Stimulated activated naive B cell treated with anti-CD40 and anti-IgM and Interleukin-4, amounts not matched to agents 10 μg/mL and 1 μg/mL and 100 μg/mL, for 72 hours (primary cell): ENCODE measurements around the gene KIAA1217.
"Not testable (repeated sequence)": the region's sequence is repeated elsewhere in the genome, so short reads cannot be mapped to it uniquely, and the experiment has no call there.

Experiments
- ATAC-seq, 2 donors: fragments of 150-1000 bp; cut with Tn5 transposase; replicated peaks; 2 replicates each; pipeline ENCODE4 v1.10.0; 2021; ENCODE audit warnings: moderate library complexity in 1 of 2
- DNase-seq: peaks from one replicate; pipeline ENCODE4 v3.0.0; 2021
- H3K27ac Mint-ChIP-seq: one replicate; pipeline ENCODE4 v1.8.0; 2022; ENCODE audit warnings: mild to moderate bottlenecking, mixed read lengths
- H3K27me3 Mint-ChIP-seq, 2 donors: one replicate each; pipeline ENCODE4 v1.8.0; 2022; ENCODE audit warnings: mixed read lengths in 2 of 2
- H3K36me3 Mint-ChIP-seq, 2 donors: one replicate each; pipeline ENCODE4 v1.8.0; 2022; ENCODE audit warnings: mixed read lengths in 2 of 2, mild to moderate bottlenecking in 1 of 2
- H3K4me1 Mint-ChIP-seq, 2 donors: one replicate each; pipeline ENCODE4 v1.8.0; 2022; ENCODE audit warnings: mixed read lengths in 2 of 2, mild to moderate bottlenecking in 1 of 2
- H3K4me3 Mint-ChIP-seq, 2 donors: one replicate each; pipeline ENCODE4 v1.8.0; 2022; ENCODE audit warnings: mild to moderate bottlenecking in 2 of 2, mixed read lengths in 2 of 2, moderate library complexity in 1 of 2
- H3K9me3 Mint-ChIP-seq, 2 donors: one replicate each; pipeline ENCODE4 v1.8.0; 2022; ENCODE audit warnings: mixed read lengths in 2 of 2, mild to moderate bottlenecking in 1 of 2

The KIAA1217 gene

DNA sequence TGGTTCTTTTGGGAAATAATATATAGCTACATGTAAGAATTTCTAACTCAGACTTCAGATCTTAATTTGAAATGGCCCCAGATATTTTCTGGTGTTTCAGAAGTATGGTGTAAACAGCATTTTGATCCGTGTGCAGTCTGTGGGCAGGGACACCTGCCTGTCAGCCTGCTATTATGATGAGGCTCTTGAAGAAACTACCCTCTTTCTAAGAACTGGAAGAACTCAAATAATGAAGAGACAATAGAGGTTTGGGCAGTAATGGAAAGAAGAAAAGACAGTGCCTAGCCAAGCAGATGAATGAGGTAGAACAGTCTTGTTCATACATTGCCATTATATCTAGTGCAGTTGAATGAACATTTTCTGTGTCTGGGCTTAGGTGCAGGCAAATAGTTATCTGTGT, 258.2 kb downstream of the KIAA1217 start:
- Mint-ChIP-seq H3K36me3 (no peaks in the 10 kb centered on the region), H3K4me1 (peaks cover 0 to 2% of the 10 kb centered on the region in 2 donors), H3K4me3 (no peak overlapping the region), H3K27ac (no peak overlapping the region), H3K27me3 (no peaks in the 10 kb centered on the region), H3K9me3 (no peaks in the 10 kb centered on the region)
- ATAC-seq (no peak), DNase-seq (no peak)

DNA sequence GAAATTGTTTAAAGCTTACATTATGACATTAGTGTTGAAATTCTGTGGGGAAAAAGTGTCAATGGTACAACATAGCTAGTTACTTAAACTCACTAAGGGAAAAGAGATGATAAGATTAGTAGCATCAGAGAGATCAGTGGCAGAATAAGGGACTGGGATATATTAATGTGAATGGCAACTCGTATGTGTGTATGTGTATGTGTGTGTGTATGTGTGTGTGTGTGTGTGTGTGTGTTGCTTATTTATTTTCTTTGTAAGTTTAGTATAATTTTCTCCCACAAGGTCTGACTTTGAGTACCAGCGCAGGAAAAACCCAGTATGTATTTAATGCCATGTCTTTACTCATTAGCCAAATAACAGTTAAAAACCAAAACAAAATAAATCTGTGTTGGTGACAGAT, 258.7 kb downstream of the KIAA1217 start:
- Mint-ChIP-seq H3K27ac (no peak overlapping the region), H3K4me1 (peaks cover 0 to 2% of the 10 kb centered on the region in 2 donors), H3K9me3 (no peaks in the 10 kb centered on the region), H3K36me3 (no peaks in the 10 kb centered on the region), H3K27me3 (peaks cover 0 to under 1% of the 10 kb centered on the region in 2 donors), H3K4me3 (no peak overlapping the region)
- DNase-seq = no peak
- ATAC-seq = no peak

DNA sequence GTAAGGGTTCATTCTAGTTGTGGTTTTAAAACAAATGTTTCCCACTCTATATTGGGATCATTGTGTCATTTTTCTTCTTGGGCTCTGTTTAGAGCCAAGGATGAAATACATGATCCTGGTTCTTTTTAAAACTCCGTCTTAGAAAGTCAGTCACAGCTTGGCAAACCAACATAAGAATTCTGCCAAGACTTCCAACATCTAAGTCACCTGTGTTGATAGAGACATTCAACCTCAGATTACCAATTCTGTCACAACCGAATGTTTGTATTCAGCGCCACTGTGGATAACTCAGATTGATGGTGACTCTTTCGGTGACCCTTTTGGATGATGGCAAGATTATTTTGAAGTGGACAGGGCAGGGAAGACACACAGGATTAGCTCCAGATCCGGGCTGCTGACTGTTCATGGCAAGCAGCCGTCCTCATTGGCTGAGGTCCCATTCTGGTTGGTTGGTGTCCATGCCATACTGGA, 259.4 kb downstream of the KIAA1217 start:
- DNase-seq = no peak
- no peak overlapping the region for H3K4me3 Mint-ChIP-seq
- H3K27me3 Mint-ChIP-seq = peaks cover 0 to 7% of the 10 kb centered on the region in 2 donors
- H3K9me3 Mint-ChIP-seq = peaks cover 0 to 7% of the 10 kb centered on the region in 2 donors
- H3K36me3 Mint-ChIP-seq = no peaks in the 10 kb centered on the region
- peaks cover 0 to 2% of the 10 kb centered on the region in 2 donors for H3K4me1 Mint-ChIP-seq
- no peak for ATAC-seq
- H3K27ac Mint-ChIP-seq = no peak overlapping the region

DNA sequence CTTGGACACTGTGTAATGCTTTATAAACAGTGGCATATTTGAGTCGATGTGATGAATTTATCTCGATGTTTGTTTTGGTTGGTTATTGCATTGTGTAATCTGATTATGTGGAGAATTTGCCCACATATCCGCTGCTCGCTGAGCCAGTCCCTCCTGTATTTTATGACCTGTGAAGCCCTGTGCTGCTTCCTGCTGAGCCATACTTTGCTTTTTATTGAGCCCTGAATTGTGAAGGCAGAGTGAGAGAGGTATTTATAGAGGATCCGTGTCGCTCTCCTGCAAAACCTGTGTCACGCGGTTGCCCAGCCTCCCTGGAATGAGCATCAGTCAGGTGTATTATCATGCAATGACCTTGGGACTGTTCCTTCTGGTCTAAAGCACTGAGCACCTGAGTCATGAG, 261.1 kb downstream of the KIAA1217 start:
- Mint-ChIP-seq H3K4me3 (no peak overlapping the region), H3K36me3 (no peaks in the 10 kb centered on the region), H3K4me1 (no peaks in the 10 kb centered on the region), H3K27ac (no peak overlapping the region), H3K27me3 (peaks cover 0 to 7% of the 10 kb centered on the region in 2 donors), H3K9me3 (peaks cover 0 to 7% of the 10 kb centered on the region in 2 donors)
- DNase-seq = no peak
- no peak for ATAC-seq

DNA sequence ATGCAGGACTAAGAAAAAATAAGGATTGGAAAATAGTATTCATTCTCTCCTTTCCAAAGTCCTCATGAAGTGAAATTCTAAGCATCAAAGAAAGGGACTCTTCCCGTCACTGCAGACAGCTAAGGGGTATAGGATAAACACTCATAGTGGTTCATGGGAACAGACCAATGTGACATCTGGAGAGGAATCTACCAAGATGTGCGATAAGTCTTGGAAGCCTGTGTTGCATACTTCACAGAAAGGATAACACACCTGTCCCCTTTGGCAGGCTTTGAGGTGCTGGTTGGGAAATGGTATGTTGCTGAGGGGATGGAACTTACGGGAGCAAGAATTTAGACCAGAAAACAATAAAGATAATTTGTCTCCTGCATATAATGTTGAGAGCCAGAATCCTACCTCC, 266.7 kb downstream of the KIAA1217 start:
- Mint-ChIP-seq H3K27me3 (peaks cover 5 to 7% of the 10 kb centered on the region in 2 donors), H3K4me1 (no peaks in the 10 kb centered on the region), H3K27ac (no peak overlapping the region), H3K9me3 (peaks cover 3 to 16% of the 10 kb centered on the region in 2 donors), H3K4me3 (no peak overlapping the region), H3K36me3 (no peaks in the 10 kb centered on the region)
- no peak for DNase-seq
- no peak for ATAC-seq

DNA sequence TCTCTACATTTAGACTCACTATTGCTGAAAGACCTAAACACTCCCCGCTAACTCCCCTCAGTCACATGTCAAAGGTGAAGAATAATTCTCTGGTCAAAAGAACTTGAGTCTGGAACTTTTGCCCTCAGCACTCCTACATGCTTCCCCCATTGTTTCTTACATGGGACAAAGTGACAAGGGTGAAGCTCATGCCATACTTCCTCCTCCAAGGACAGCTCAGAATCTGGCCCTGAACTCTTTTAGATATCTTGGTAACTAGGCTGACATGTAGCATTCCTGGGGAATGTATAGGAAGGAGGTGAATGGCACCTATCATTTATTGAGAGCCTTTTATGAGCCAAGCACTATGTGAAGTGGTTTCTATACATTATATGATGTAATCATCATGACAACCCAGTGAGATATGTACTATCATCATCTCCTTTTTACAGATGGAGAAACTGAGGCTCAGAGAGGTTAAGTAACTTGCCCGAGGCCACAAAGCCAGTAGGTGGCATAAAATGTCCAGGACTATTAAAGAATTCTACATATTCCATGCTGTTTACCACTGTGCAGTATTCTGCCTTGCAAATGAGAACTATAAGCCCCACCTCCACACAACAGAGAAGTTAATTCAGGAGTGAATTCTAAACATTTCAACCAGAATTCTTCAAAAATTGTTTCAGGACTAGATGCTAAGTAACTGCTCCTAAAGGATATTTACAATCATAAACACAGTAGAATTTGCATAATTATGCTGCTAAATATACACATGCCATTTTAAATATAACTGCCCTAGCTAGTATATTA, 268.2 kb downstream of the KIAA1217 start:
- peaks cover 3 to 16% of the 10 kb centered on the region in 2 donors for H3K9me3 Mint-ChIP-seq
- H3K27ac Mint-ChIP-seq = no peak overlapping the region
- H3K36me3 Mint-ChIP-seq = no peaks in the 10 kb centered on the region
- no peak overlapping the region for H3K4me3 Mint-ChIP-seq
- ATAC-seq = no peak
- no peak for DNase-seq
- no peaks in the 10 kb centered on the region for H3K4me1 Mint-ChIP-seq
- peaks cover 5 to 7% of the 10 kb centered on the region in 2 donors for H3K27me3 Mint-ChIP-seq

DNA sequence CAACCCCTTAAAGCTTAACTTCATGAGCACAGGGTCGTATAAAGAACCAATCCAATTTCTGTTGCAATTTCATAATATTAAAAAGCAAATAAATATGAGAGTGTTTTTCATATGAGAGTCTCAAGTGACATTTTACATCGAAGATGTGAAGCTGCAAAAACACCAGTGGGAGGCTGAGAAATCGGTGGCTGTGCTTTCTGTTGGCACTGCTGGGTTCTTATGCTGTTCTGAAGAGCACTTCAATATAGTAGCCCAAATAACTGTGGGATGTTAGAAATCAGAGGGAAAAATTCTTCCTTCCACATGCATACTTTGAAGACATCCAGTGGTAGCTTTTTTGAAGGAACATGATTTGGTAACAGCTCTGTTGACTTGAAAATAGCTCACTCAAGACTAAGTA, 269.0 kb downstream of the KIAA1217 start:
- Mint-ChIP-seq H3K9me3 (peaks cover 3 to 13% of the 10 kb centered on the region in 2 donors), H3K27me3 (peaks cover 4 to 5% of the 10 kb centered on the region in 2 donors), H3K4me3 (no peak overlapping the region), H3K36me3 (no peaks in the 10 kb centered on the region), H3K27ac (no peak overlapping the region), H3K4me1 (no peaks in the 10 kb centered on the region)
- ATAC-seq (no peak), DNase-seq (no peak)

DNA sequence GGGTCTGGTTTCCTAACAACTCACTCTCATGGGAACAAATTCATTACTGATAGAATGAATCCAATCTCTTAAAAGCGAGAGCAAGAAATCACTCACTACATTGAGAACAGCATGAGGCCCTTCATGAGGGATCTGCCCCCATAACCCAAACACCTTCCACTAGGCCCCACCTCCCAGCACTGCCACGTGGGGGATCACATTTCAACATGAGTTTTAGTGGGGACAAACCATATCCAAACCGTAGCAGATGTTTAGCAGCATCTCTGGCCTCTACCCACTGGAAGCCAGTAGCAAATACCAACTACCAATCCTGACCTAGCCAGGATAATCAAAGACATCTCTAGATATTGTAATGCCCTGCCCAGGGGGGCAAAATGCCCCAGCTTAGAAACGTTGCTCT, 270.9 kb downstream of the KIAA1217 start:
- Mint-ChIP-seq H3K27ac (no peak overlapping the region), H3K9me3 (peaks cover 3 to 9% of the 10 kb centered on the region in 2 donors), H3K36me3 (no peaks in the 10 kb centered on the region), H3K27me3 (peaks cover 0 to 5% of the 10 kb centered on the region in 2 donors), H3K4me1 (no peaks in the 10 kb centered on the region), H3K4me3 (no peak overlapping the region)
- DNase-seq = no peak
- no peak for ATAC-seq

DNA sequence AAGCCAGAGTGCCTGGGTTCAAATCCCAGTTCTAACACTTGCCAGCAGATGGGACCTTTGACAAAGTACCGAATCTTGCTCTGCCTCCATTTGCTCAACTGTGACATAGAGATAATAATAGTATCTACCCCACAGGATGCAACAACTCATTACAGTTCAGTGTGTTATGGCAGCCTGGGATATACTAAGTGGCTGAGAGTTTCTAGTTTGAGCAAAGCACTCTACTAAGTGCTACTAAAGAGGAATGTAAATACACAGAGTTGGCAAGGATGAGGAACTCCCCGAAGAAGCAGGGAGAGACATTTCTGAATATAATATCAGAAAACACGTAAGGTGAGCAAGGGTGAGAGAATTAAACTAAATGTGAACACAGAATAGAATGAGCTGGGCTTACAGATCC, 271.5 kb downstream of the KIAA1217 start:
- Mint-ChIP-seq H3K4me3 (no peak overlapping the region), H3K27me3 (peaks cover 0 to 5% of the 10 kb centered on the region in 2 donors), H3K36me3 (no peaks in the 10 kb centered on the region), H3K4me1 (no peaks in the 10 kb centered on the region), H3K27ac (no peak overlapping the region), H3K9me3 (peaks cover 3 to 11% of the 10 kb centered on the region in 2 donors)
- DNase-seq (no peak), ATAC-seq (no peak)

DNA sequence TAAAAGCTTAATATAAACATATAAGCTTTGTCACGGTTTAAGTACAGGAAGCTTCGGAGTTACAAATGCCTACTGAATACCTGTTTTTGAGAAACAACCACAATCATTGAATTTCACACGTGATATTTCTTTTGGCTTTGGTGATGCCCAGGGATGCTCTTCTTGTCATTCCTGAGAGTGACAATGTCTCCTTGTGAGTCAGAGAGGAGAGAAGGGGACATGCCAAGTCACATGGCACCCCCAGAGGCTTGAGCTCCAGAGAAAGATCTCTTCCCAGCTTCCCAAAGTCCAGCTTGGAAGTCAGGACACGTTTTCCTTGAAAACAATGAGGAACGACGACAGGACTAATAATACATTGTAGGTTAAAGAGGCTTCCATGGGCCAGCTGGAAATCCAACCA, 272.3 kb downstream of the KIAA1217 start:
- DNase-seq = no peak
- Mint-ChIP-seq H3K27me3 (peaks cover 0 to 5% of the 10 kb centered on the region in 2 donors), H3K36me3 (no peaks in the 10 kb centered on the region), H3K4me1 (no peaks in the 10 kb centered on the region), H3K4me3 (no peak overlapping the region), H3K27ac (no peak overlapping the region), H3K9me3 (peaks cover 0 to 11% of the 10 kb centered on the region in 2 donors)
- no peak for ATAC-seq

DNA sequence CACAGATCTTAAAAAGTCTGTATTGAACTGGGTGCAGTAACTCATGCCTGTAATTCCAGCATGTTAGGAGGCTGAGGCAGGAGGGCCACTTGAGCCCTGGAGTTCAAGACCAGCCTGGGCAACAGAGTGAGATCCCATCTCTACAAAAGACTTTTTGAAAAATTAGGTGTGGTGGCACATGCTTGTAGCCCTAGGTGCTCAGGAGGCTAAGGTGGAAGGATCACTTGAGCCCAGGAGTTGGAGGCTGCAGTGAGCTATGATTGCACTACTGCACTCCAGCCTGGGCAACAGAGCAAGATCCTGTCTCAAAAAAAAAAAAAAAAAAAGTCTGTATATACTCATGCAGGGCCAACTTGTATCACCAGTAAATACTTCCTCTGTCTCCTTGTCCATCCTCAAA, 273.8 kb downstream of the KIAA1217 start:
- H3K27me3 Mint-ChIP-seq, H3K4me1 Mint-ChIP-seq, DNase-seq, H3K9me3 Mint-ChIP-seq, H3K4me3 Mint-ChIP-seq, ATAC-seq, H3K36me3 Mint-ChIP-seq, H3K27ac Mint-ChIP-seq: not testable (repeated sequence)

DNA sequence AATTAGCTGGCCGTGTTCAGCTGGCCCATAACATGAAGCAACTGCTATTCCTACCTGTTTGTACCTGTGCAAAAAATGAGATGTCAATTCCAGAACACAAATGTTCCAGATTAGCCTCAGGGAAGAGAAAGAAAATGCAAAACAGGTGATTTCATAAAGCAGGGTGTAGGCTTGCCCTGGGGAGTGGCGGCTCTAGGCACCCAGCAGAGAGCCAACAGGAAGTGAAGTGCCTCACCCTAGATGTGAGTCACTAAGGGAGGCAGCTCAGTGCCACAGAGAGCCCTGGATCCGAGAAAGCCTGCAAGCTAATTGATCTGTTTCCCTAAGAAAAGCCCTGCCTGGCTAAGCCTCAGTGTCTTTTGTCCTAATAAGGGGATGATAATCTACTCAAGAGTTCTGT, 274.8 kb downstream of the KIAA1217 start:
- Mint-ChIP-seq H3K9me3 (peaks cover 0 to 9% of the 10 kb centered on the region in 2 donors), H3K4me3 (no peak overlapping the region), H3K27ac (no peak overlapping the region), H3K4me1 (no peaks in the 10 kb centered on the region), H3K27me3 (peaks cover 0 to 6% of the 10 kb centered on the region in 2 donors), H3K36me3 (no peaks in the 10 kb centered on the region)
- DNase-seq (no peak), ATAC-seq (no peak)

DNA sequence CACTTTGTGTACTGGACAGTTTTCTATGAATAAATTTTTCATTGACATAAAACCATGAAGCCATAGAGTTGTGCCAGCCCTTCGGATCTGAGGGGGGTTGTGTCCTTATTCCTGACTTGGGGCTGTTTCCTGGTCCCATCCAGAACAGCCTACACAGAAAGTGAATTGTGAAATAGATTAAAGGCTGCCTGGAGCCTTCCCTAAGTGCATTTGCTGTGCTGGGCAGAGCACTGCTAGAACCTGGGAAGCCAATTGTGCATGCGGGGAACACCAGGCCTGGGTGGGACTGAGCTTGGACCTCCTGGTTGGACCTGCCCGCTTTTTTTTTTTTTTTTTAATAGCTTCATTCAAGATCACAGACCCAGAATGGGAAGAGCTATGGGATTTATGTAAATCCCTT, 275.8 kb downstream of the KIAA1217 start:
- Mint-ChIP-seq H3K27me3 (peaks cover 0 to 6% of the 10 kb centered on the region in 2 donors), H3K36me3 (no peaks in the 10 kb centered on the region), H3K4me3 (no peak overlapping the region), H3K4me1 (no peaks in the 10 kb centered on the region), H3K27ac (no peak overlapping the region), H3K9me3 (peaks cover 0 to 6% of the 10 kb centered on the region in 2 donors)
- DNase-seq = no peak
- ATAC-seq = no peak

DNA sequence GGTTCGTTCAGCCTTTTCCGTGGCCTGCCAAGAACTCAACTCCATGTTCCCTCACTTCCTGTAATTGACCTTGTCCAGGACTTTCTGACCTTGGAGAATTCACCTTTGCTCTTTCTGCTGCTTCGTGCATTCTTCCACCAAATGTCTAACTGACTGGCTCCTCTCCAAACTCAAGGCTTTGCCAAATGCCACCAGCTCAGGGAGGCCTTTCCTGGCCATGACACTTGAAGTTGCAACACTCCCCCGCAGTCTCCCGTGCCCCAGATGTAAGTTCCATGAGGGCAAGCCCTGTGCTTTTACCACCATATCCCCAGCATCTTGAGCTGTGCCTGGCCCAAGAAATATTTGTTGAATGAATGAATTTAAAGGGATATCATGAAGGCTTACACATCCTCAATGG, 276.4 kb downstream of the KIAA1217 start:
- ATAC-seq = no peak
- H3K27ac Mint-ChIP-seq = no peak overlapping the region
- peaks cover 0 to 6% of the 10 kb centered on the region in 2 donors for H3K9me3 Mint-ChIP-seq

DNA sequence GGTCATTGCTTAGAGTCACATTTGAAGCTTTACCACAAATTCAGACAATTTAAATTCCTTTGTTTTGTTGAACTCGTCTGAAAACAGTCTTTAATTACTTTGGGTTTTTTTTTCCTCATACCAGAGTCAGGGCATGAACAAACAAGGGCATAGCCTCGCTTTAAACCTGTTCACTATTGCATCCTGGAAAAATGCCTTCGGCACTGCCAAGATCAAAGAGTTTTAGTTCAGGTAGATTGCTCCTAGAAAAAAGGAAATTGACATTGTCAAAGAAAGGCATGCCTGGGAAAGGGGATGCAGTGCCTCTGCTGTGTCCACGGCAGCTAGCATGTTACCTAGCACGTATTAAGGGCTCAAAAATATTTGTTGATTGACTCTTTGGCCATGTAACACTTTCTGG, 279.7 kb downstream of the KIAA1217 start:
- no peaks in the 10 kb centered on the region for H3K4me1 Mint-ChIP-seq

More for the DNA sequence above, 276.4 kb downstream of the KIAA1217 start:
- H3K27me3 Mint-ChIP-seq = peaks cover 0 to 6% of the 10 kb centered on the region in 2 donors
- H3K4me3 Mint-ChIP-seq = no peak overlapping the region
- no peaks in the 10 kb centered on the region for H3K4me1 Mint-ChIP-seq
- no peaks in the 10 kb centered on the region for H3K36me3 Mint-ChIP-seq
- DNase-seq = no peak

More for the DNA sequence above, 279.7 kb downstream of the KIAA1217 start:
- H3K27me3 Mint-ChIP-seq = peaks cover 0 to 6% of the 10 kb centered on the region in 2 donors
- no peak for ATAC-seq
- no peak overlapping the region for H3K4me3 Mint-ChIP-seq
- H3K9me3 Mint-ChIP-seq = peaks cover 0 to 6% of the 10 kb centered on the region in 2 donors
- H3K36me3 Mint-ChIP-seq = no peaks in the 10 kb centered on the region
- no peak for DNase-seq
- H3K27ac Mint-ChIP-seq = no peak overlapping the region
